Endothelial cell (in vitro differentiated cells): ENCODE results near the gene KRT80. TPM values are rescaled to one million over a fixed set of nuclear protein-coding genes. Genes with fewer than 3 reads are reported as not detected.

ENCODE experiments used
- DNase-seq: peaks from one replicate; pipeline ENCODE4 v3.0.0; 2021; ENCODE audit warnings: low spot score
- H3K27ac Mint-ChIP-seq: one replicate; pipeline ENCODE4 v1.8.0; 2021; ENCODE audit warnings: mixed read lengths, inconsistent platforms; ENCODE audit not compliant: unreplicated experiment
- H3K27me3 Mint-ChIP-seq: one replicate; pipeline ENCODE4 v1.8.0; 2021; ENCODE audit warnings: mild to moderate bottlenecking, moderate library complexity, mixed read lengths, inconsistent platforms; ENCODE audit not compliant: unreplicated experiment
- H3K36me3 Mint-ChIP-seq: one replicate; pipeline ENCODE4 v1.8.0; 2021; ENCODE audit warnings: mild to moderate bottlenecking, low read depth, mixed read lengths, inconsistent platforms; ENCODE audit not compliant: unreplicated experiment
- H3K4me1 Mint-ChIP-seq: one replicate; pipeline ENCODE4 v1.8.0; 2021; ENCODE audit warnings: mild to moderate bottlenecking, mixed read lengths, inconsistent platforms; ENCODE audit not compliant: unreplicated experiment
- H3K4me3 Mint-ChIP-seq: one replicate; pipeline ENCODE4 v1.8.0; 2021; ENCODE audit warnings: mild to moderate bottlenecking, mixed read lengths, inconsistent platforms; ENCODE audit not compliant: unreplicated experiment
- H3K9me3 Mint-ChIP-seq: one replicate; pipeline ENCODE4 v1.8.0; 2021; ENCODE audit warnings: mixed read lengths, inconsistent platforms; ENCODE audit not compliant: unreplicated experiment
- CTCF ChIP-seq: fragments of 200-600 bp; sonication (generic); IDR thresholded peaks from one replicate; pipeline ENCODE4 v1.5.0; 2021; ENCODE audit warnings: antibody characterized with exemption; ENCODE audit not compliant: unreplicated experiment
- total RNA-seq: library from RNA; stranded (reverse); fragmentation: NEBNext Ultra II Directional; extraction: Animal tissue kit (Norgen Biotek cat#: 25700); gene quantifications from one replicate; pipeline ENCODE4 v1.2.1, GENCODE V29; 2021; ENCODE audit not compliant: unreplicated experiment

Gene KRT80
- total RNA-seq, 1 donor from 2014 or later, result 1.5 TPM

- no peak for DNase-seq
- Mint-ChIP-seq H3K4me3 (no peak overlapping the region), H3K27me3 (peaks cover 8% of the 10 kb centered on the region), H3K9me3 (no peaks in the 10 kb centered on the region), H3K36me3 (peaks cover 4% of the 10 kb centered on the region), H3K27ac (no peak overlapping the region), H3K4me1 (peaks cover 47% of the 10 kb centered on the region)
- no peak for TF ChIP-seq CTCF
Measured at GRCh38 chr12:52197371-52198231, 5.8 kb upstream of the KRT80 start.

DNA sequence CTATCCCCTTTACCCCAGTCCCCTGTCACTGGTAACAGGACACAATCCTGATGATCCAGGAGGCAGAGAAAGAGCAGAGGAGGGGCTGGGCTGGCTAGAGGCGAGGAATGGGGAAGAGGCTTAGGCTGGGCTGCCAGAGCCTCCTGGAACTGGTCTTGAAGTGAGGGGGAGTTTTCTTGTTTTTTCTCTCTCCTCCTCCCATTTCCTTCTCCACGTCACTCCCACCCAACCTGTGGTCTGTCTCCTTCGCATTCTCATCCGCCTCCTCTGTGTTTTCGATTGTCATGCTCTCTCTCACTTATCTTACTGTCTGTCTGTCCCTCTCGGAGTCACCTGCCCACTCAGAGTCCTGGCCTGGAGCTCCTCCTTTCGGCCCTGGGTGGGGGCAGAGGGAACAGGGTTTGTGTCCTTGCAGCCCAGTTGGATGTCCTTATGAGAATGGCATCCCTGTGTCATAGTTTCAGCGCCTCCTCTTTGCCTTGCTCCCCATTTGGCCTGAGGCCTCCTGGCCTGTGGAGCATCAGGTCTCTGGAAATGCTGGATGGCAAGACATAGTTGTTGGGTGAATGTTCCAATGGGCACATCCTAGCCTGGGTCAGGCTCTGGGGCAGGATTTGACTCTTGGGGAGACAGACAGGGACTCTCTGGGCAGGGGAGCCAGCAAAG lies 3.4 kb upstream of the KRT80 start:
- H3K9me3 Mint-ChIP-seq, result no peaks in the 10 kb centered on the region
- H3K4me3 Mint-ChIP-seq, result no peak overlapping the region
- peaks cover 6% of the 10 kb centered on the region for H3K27me3 Mint-ChIP-seq
- no peak overlapping the region for H3K27ac Mint-ChIP-seq
- no peak for DNase-seq
- no peak for TF ChIP-seq CTCF
- peaks cover 39% of the 10 kb centered on the region for H3K4me1 Mint-ChIP-seq
- H3K36me3 Mint-ChIP-seq, result no peaks in the 10 kb centered on the region

GRCh38 chr12:52193991-52194390 lies 2.2 kb upstream of the KRT80 start:
- no peak overlapping the region for H3K4me3 Mint-ChIP-seq
- no peak for DNase-seq
- H3K4me1 Mint-ChIP-seq, result peaks cover 34% of the 10 kb centered on the region
- TF ChIP-seq CTCF, result no peak
- H3K27me3 Mint-ChIP-seq, result peaks cover 6% of the 10 kb centered on the region
- no peaks in the 10 kb centered on the region for H3K36me3 Mint-ChIP-seq
- H3K27ac Mint-ChIP-seq, result no peak overlapping the region
- no peaks in the 10 kb centered on the region for H3K9me3 Mint-ChIP-seq

DNA sequence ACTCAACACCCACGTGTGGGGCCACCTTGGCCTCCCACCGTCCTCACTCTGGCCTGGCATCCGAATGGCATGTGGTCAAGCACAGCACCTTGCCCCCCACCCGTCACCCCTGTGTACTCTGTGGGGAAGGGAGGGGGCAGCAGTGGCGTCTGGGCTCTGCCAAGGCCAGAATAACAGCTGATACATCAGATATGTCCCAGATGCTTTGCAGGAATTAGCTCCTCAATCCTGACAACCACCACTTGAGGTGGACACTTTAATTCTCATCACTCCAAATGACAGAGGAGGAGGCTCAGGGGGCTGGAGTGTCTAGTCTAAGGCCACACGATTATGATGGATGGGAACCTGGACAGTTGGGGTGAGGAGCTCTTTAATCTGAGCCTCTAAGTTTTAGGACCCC lies 1.7 kb upstream of the KRT80 start:
- Mint-ChIP-seq H3K36me3 (no peaks in the 10 kb centered on the region), H3K4me1 (peaks cover 30% of the 10 kb centered on the region), H3K4me3 (no peak overlapping the region)

More for the DNA sequence above, 1.7 kb upstream of the KRT80 start:
- H3K9me3 Mint-ChIP-seq, result no peaks in the 10 kb centered on the region
- no peak overlapping the region for H3K27ac Mint-ChIP-seq
- DNase-seq, result no peak
- peaks cover 6% of the 10 kb centered on the region for H3K27me3 Mint-ChIP-seq
- no peak for TF ChIP-seq CTCF
